ENCODE measurements around the gene MRAS.

MRAS gene

GRCh38 chr3:138399766-138400165 lies 51.4 kb downstream of the MRAS start:
- no peak for DNase-seq (ENCODE audit: low spot score)
- TF ChIP-seq, protein P1, sequence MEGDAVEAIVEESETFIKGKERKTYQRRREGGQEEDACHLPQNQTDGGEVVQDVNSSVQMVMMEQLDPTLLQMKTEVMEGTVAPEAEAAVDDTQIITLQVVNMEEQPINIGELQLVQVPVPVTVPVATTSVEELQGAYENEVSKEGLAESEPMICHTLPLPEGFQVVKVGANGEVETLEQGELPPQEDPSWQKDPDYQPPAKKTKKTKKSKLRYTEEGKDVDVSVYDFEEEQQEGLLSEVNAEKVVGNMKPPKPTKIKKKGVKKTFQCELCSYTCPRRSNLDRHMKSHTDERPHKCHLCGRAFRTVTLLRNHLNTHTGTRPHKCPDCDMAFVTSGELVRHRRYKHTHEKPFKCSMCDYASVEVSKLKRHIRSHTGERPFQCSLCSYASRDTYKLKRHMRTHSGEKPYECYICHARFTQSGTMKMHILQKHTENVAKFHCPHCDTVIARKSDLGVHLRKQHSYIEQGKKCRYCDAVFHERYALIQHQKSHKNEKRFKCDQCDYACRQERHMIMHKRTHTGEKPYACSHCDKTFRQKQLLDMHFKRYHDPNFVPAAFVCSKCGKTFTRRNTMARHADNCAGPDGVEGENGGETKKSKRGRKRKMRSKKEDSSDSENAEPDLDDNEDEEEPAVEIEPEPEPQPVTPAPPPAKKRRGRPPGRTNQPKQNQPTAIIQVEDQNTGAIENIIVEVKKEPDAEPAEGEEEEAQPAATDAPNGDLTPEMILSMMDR (IDR thresholded peaks at IDR 0.05; ENCODE audit: borderline replicate concordance, control extremely low read depth, extremely low read depth, insufficient read depth, missing control alignments), result no peak
- in situ Hi-C loops (cut with MboI; ENCODE audit: low sequenced_read_pairs, unreplicated experiment), result no loop called here

DNA sequence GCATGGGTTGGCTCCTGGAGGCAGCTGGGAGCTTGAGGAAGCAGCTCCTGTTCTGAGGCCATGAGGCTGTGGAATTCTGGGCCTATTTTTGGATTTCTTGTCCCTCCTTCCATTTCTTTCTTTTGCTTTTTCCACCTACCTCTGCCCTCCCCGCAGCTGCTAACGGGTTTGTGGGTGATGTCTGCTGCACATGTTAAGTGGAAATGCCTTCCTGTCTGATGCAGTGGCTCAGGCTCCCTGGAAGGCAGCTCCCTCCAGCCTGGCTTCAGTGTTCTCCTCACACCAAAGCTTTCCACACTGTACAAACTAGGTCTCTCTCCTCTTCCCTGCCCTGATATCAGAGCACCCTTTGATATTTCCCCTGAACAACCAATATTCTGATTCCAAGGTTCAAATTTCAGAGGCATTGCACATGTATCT lies 52.3 kb downstream of the MRAS start:
- TF ChIP-seq, protein P1 (IDR thresholded peaks at IDR 0.05; ENCODE audit: borderline replicate concordance, control extremely low read depth, extremely low read depth, insufficient read depth, missing control alignments), result no peak
- in situ Hi-C loops (cut with MboI; ENCODE audit: low sequenced_read_pairs, unreplicated experiment), result no loop called here
- DNase-seq (ENCODE audit: low spot score), result no peak

- in situ Hi-C loops (cut with MboI; ENCODE audit: low sequenced_read_pairs, unreplicated experiment), result no loop called here
- TF ChIP-seq, protein P1 (IDR thresholded peaks at IDR 0.05; ENCODE audit: borderline replicate concordance, control extremely low read depth, extremely low read depth, insufficient read depth, missing control alignments), result no peak
- no peak for DNase-seq (ENCODE audit: low spot score)
These were observed 53.5 kb downstream of the MRAS start for GRCh38 chr3:138401834-138402233.

GRCh38 chr3:138404121-138404520 lies 55.7 kb downstream of the MRAS start:
- TF ChIP-seq, protein P1 (IDR thresholded peaks at IDR 0.05; ENCODE audit: borderline replicate concordance, control extremely low read depth, extremely low read depth, insufficient read depth, missing control alignments), result no peak
- in situ Hi-C loops (cut with MboI; ENCODE audit: low sequenced_read_pairs, unreplicated experiment), result no loop called here
- DNase-seq (ENCODE audit: low spot score), result no peak

GRCh38 chr3:138405001-138405400 lies 56.6 kb downstream of the MRAS start:
- no peak for DNase-seq (ENCODE audit: low spot score)
- TF ChIP-seq, protein P1 (IDR thresholded peaks at IDR 0.05; ENCODE audit: borderline replicate concordance, control extremely low read depth, extremely low read depth, insufficient read depth, missing control alignments), result no peak
- in situ Hi-C loops (cut with MboI; ENCODE audit: low sequenced_read_pairs, unreplicated experiment), result no loop called here

GRCh38 chr3:138405486-138405885 lies 57.1 kb downstream of the MRAS start:
- DNase-seq (ENCODE audit: low spot score), result no peak
- TF ChIP-seq, protein P1 (IDR thresholded peaks at IDR 0.05; ENCODE audit: borderline replicate concordance, control extremely low read depth, extremely low read depth, insufficient read depth, missing control alignments), result no peak
- in situ Hi-C loops (cut with MboI; ENCODE audit: low sequenced_read_pairs, unreplicated experiment), result no loop called here

GRCh38 chr3:138406606-138407005 lies 58.2 kb downstream of the MRAS start:
- no peak for DNase-seq (ENCODE audit: low spot score)
- in situ Hi-C loops (cut with MboI; ENCODE audit: low sequenced_read_pairs, unreplicated experiment), result no loop called here
- TF ChIP-seq, protein P1 (IDR thresholded peaks at IDR 0.05; ENCODE audit: borderline replicate concordance, control extremely low read depth, extremely low read depth, insufficient read depth, missing control alignments), result no peak

All from GM13976 (cell line).